Cardiac atrium fibroblast (primary cell): ENCODE results near the gene NOXRED1. TPM values are rescaled to one million over a fixed set of nuclear protein-coding genes. Genes with fewer than 3 reads are reported as not detected.

Source experiments
- total RNA-seq: library from RNA; depleted of rRNA; stranded (reverse); fragments of >200 nt; gene quantifications from 2 replicates; pipeline ENCODE4 v1.2.3, GENCODE V29; 2015

Gene NOXRED1, protein sequence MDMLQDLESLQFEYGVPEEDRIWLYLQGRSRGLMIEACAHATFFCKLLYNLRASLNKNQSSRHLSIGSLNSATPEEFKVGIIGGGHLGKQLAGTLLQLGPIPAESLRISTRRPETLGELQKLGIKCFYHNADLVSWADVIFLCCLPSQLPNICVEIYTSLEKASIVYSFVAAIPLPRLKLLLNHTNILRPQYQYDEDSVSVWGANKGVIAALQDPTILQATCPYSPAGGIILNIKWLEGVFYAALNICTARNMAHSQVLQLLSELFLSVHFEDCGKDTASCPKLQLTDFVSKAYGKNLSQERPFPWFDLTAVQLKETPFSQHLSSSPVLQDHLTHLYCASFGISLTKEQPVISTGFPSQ
- not detected in 2 replicates for total RNA-seq

DNA sequence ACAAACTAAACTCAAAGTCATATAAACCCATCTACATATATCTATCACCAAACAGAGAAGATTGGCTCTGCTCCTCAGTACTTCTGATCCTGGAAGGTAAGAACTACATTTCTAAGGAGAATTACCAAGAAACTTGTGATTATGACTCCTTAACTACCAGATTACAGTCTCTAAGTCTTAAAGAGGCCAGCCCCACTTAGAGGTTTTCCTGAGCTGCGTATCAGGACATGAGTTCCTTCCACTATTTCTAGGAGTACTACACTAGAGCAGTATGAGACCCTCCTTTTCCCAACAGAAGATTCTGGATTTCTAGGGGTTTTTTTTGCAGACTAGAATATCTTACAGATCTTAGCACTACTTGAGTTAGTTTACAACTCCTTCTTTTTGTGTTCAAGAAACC, at the start of gene NOXRED1:
NOXRED1 (minus strand) TSS at position 101 of the 400 bp plus-strand sequence. CDS start 634 bp downstream, outside the sequence.

DNA sequence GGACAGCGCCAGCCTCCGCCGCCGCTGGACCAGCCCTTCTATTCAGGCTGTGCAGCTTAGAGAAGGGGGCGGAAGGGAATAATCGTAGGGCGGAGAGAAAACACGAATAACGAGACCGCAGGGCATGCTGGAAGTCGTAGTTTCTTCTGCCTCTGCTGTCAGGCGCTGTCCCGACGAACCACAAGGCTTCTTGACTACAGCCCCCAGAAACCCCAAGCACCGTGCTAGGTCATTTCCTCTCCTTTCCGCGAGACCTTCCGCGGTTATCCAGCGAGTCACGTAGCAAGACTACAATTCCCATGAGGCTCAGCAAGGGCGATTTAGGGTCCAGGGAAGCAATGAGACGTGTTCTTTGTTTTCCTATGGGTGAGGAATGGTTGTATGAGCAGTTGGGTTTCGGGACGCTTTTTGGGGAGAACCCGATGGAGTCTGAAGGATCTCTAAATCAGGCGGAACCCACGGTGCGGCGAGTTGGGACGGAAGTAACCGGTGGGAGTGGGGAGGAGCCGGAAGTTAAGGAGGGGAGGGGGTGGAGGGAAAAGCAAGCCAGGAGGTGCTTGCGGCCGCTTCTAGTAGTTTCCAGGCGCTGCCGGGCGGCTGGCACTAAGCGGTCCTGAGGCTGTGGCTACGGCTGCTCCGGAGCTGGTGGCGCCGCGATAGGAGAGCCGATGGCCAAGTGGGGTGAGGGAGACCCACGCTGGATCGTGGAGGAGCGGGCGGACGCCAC, 34.4 kb upstream of the NOXRED1 start, which contains the start of the genes AHSA1 and VIPAS39:
AHSA1 (plus strand) TSS at position 572 of the 727 bp plus-strand sequence; CDS start at position 669, 97 bp downstream.
VIPAS39 (minus strand) TSS at position 80 of the 727 bp plus-strand sequence. CDS start 3,499 bp downstream, outside the sequence.

DNA sequence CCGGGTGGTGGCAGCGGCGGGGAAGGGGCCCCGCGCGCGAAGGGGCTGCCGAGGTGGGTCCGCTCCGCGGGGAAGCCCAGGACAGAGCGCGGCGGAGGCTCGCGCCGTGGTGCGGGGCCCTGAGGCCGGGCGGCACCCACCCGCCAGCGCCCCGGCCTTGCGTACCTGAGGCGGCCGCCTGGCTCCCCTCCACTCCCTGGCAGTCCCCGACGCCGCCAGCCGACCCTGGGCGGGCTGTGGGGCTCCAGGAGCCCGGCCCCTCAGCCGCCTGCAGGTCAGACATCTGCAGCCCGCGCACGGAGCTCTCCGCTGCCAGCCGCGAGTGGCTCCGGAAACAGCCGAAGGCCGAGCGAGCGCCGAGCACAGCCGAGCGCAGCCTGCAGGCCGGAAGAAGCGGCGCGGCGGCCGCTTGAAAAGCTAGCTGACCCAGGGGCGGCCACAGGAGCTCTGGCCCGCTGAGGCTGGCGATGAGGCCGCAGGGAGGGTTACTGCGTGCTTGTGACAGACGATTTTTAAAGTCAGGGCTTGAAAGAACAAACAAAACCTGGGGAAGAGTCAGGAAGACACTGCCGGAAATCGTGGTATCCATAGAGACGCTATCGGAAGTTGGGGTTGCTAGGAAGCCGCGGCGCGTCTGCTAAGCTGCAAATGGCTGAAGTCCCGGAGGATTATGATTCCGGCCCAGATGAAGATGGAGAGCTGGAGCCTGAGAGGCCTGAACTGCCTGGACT, 46.4 kb downstream of the NOXRED1 start, which contains the start of the genes SAMD15 and TMED8:
SAMD15 (plus strand) TSS at position 609 of the 731 bp plus-strand sequence; CDS start at position 649, 40 bp downstream.
TMED8 (minus strand) TSS at position 324 of the 731 bp plus-strand sequence; CDS start at position 283, 41 bp downstream.

Other genes starting within 250 kb of the NOXRED1 start
- gene TMEM63C, start 241.7 kb downstream of the NOXRED1 start, total RNA-seq: 1.5 TPM in 1 of 2 replicates, not detected in the other
- not detected in 2 replicates for gene NGB, start 152.3 kb downstream of the NOXRED1 start, total RNA-seq
- 8.7 and 10.5 TPM in 2 replicates for gene POMT2, start 102.6 kb downstream of the NOXRED1 start, total RNA-seq
- 40.7 and 53.4 TPM in 2 replicates for gene GSTZ1, start 102.5 kb downstream of the NOXRED1 start, total RNA-seq
- 5.8 and 8.9 TPM in 2 replicates for gene TMED8, start 46.4 kb downstream of the NOXRED1 start, total RNA-seq
- gene SAMD15, start 46.1 kb downstream of the NOXRED1 start, total RNA-seq: 1.1 TPM in 2 replicates
- gene VIPAS39, start 34.1 kb upstream of the NOXRED1 start, total RNA-seq: 17.3 and 32.7 TPM in 2 replicates
- 93.0 and 104 TPM in 2 replicates for gene AHSA1, start 34.6 kb upstream of the NOXRED1 start, total RNA-seq
- gene ISM2, start 75.3 kb upstream of the NOXRED1 start, total RNA-seq: 0.97 and 1.1 TPM in 2 replicates
- gene SPTLC2, start 193.1 kb upstream of the NOXRED1 start, total RNA-seq: 13.7 and 14.6 TPM in 2 replicates